ENCODE measurements around the gene SEL1L.

GRCh38 chr14:81509838-81510452, 23.7 kb downstream of the SEL1L start:
- TF ChIP-seq CTCF (IDR thresholded peaks at IDR 0.05) (no peak), POLR2AphosphoS5 (IDR thresholded peaks at IDR 0.05) (no peak), POLR2A (IDR thresholded peaks at IDR 0.05) (no peak)
